Measurements from ENCODE around the gene CD2BP2.
A peak's percentile ranks its signal among the peaks of the same experiment; 100 is the strongest.

The CD2BP2 gene

DNA sequence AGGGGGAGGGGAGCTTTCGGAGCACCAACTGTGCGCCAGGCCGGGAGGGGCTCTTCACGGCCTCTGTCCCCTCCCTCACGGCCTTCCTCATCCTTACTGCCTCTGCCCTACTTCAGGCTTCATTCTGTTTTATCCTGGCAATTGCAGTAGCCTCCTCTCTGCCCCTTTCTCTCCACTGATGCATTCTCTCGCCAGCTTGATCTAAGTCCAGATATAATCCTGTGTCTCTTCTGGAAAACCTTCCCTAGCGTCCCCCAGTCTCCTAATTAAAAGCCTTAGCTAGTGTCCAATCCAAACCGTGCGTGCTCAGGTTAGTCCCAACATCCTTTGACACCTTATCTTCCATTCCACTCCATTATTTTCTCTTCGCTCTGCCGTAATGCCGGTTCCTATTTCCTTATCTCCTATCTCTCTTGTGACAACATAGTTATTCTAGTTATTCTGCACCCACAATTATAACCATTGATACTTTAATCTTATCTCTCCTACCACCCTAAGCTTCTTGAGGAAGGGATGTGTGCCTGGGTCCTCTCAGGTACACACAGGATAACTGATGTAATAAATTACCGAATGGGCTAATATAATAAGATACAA is 41.0 kb upstream of the CD2BP2 start:
- Histone ChIP-seq H3K27me3 (ENCODE audit: control insufficient read depth in 3 of 3, insufficient read depth in 3 of 3, low read depth in 1 of 3, low read length in 3 of 3) (no peaks in the 10 kb centered on the region), H3K27ac (replicated peaks; ENCODE audit: low read length) (peak overlapping the region; percentile 100), H3K9ac (ENCODE audit: low read depth, low read length, poor library complexity) (peak overlapping the region; percentile 96), H3K4ac (ENCODE audit: low read length) (peak overlapping the region; percentile 78), H3K4me2 (ENCODE audit: insufficient read depth, low read length, poor library complexity, severe bottlenecking) (peak overlapping the region; percentile 75), H4K8ac (ENCODE audit: low read depth, low read length) (no peak overlapping the region), H3K18ac (ENCODE audit: low read length) (peak overlapping the region; percentile 97), H3K79me1 (ENCODE audit: low read depth, low read length) (peaks cover 15% of the 10 kb centered on the region), H2BK120ac (ENCODE audit: low read depth, low read length) (peak overlapping the region; percentile 52), H4K91ac (ENCODE audit: low read depth, low read length, poor library complexity) (peak overlapping the region; percentile 75), H2BK5ac (ENCODE audit: low read length) (peak overlapping the region; percentile 43), H2AK5ac (ENCODE audit: low read depth, low read length) (peak overlapping the region; percentile 91), H2AFZ (ENCODE audit: low read length) (peak overlapping the region; percentile 54), H2BK12ac (ENCODE audit: low read length) (no peak overlapping the region), H3K14ac (ENCODE audit: low read length) (peak overlapping the region; percentile 98), H3K4me3 (ENCODE audit: low read length in 2 of 2) (peak overlapping the region; percentile 70 to 98), H3K23ac (ENCODE audit: low read depth, low read length, poor library complexity) (peak overlapping the region; percentile 88), H3K4me1 (ENCODE audit: control insufficient read depth in 2 of 2, insufficient read depth in 1 of 2, low read depth in 1 of 2, low read length in 2 of 2) (peaks cover 17 to 23% of the 10 kb centered on the region in 2 donors), H2BK15ac (ENCODE audit: low read length) (no peak overlapping the region), H3K9me3 (replicated peaks in 1 of 2; ENCODE audit: control insufficient read depth in 2 of 2, insufficient read depth in 1 of 2, low read depth in 1 of 2, low read length in 2 of 2) (no peaks in the 10 kb centered on the region), H3K36me3 (replicated peaks in 1 of 2; ENCODE audit: control insufficient read depth in 2 of 2, insufficient read depth in 2 of 2, low read length in 2 of 2) (peaks cover 18 to 37% of the 10 kb centered on the region in 2 donors)
- no peak for DNase-seq (ENCODE audit: low spot score)
- WGBS, 2 donors (ENCODE audit: extremely low coverage in 2 of 2, insufficient read length in 2 of 2, insufficient replicate concordance in 1 of 2): no CpG with 5 or more reads among the region's 13 CpGs

DNA sequence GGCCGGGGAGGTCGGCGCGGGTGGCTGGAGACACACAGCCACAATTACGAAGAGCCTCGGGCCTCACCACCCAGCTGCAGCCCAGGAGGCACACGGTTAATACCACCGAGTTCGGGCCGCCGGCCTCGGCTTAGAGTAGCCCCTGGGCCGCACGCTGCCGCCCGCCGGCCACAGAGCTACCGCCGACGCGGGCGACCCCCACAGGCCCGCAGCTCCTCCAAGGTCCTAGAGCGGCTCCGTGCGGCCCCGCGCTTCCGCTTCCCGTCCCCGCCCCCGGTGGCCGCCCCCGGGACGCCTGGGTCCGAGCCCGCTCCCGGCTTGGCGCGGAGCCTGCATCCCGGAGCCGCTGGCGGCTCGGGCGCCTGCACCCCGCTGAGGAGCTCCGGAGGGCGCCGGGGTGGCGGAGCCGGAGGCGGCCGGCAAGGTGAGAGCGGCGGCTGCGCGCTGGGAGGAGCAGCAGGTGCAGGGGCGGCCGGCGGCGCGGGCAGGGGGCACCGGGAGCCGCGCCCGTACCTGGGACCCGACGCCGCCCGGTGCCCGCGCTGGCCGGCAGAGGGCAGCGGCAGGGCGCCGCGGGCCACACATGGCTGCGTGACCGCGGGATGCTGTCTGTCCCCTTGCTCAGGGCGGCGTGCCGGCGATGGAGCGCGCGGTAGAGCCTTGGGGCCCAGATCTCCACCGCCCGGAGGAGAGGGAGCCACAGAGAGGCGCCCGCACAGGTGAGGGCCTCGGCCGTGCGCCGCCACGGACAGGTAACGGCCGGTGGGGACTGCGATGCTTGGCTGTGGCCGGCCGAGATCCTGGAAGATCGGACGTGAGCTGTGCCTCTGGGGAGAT is 40.3 kb upstream of the CD2BP2 start, which contains the start of gene ZNF48:
ZNF48 (plus strand) TSS at position 266 of the 837 bp plus-strand sequence; CDS start at position 641, 375 bp downstream.
- peaks cover 17 to 23% of the 10 kb centered on the region in 2 donors for H3K4me1 ChIP-seq (ENCODE audit: control insufficient read depth in 2 of 2, insufficient read depth in 1 of 2, low read depth in 1 of 2, low read length in 2 of 2)
- peak within 1 kb of the TSS; percentile 70 to 98 for H3K4me3 ChIP-seq (ENCODE audit: low read length in 2 of 2)

GRCh38 chr16:30394592-30395154 is 39.6 kb upstream of the CD2BP2 start:
- H3K9ac ChIP-seq (ENCODE audit: low read depth, low read length, poor library complexity): peak overlapping the region; percentile 65
- peaks cover 17 to 37% of the 10 kb centered on the region in 2 donors for H3K36me3 ChIP-seq (replicated peaks in 1 of 2; ENCODE audit: control insufficient read depth in 2 of 2, insufficient read depth in 2 of 2, low read length in 2 of 2)
- H3K18ac ChIP-seq (ENCODE audit: low read length): peak overlapping the region; percentile 93
- peak overlapping the region; percentile 100 for H3K27ac ChIP-seq (replicated peaks; ENCODE audit: low read length)
- peaks cover 15 to 21% of the 10 kb centered on the region in 2 donors for H3K4me1 ChIP-seq (ENCODE audit: control insufficient read depth in 2 of 2, insufficient read depth in 1 of 2, low read depth in 1 of 2, low read length in 2 of 2)
- H2BK12ac ChIP-seq (ENCODE audit: low read length): no peak overlapping the region
- DNase-seq (ENCODE audit: low spot score): peak; percentile 68
- no peak overlapping the region for H4K91ac ChIP-seq (ENCODE audit: low read depth, low read length, poor library complexity)
- H3K4me3 ChIP-seq (ENCODE audit: low read length in 2 of 2): peak overlapping the region; percentile 70 to 98
- peaks cover 15% of the 10 kb centered on the region for H3K79me1 ChIP-seq (ENCODE audit: low read depth, low read length)
- H4K8ac ChIP-seq (ENCODE audit: low read depth, low read length): no peak overlapping the region
- H2BK15ac ChIP-seq (ENCODE audit: low read length): peak overlapping the region; percentile 0
- peak overlapping the region; percentile 43 for H2BK5ac ChIP-seq (ENCODE audit: low read length)
- WGBS, 2 donors (ENCODE audit: extremely low coverage in 2 of 2, insufficient read length in 2 of 2, insufficient replicate concordance in 1 of 2): no CpG with 5 or more reads among the region's 31 CpGs
- peak overlapping the region; percentile 88 for H3K23ac ChIP-seq (ENCODE audit: low read depth, low read length, poor library complexity)
- no peak overlapping the region for H2BK120ac ChIP-seq (ENCODE audit: low read depth, low read length)
- H2AFZ ChIP-seq (ENCODE audit: low read length): peak overlapping the region; percentile 54
- H3K9me3 ChIP-seq (replicated peaks in 1 of 2; ENCODE audit: control insufficient read depth in 2 of 2, insufficient read depth in 1 of 2, low read depth in 1 of 2, low read length in 2 of 2): no peaks in the 10 kb centered on the region
- no peaks in the 10 kb centered on the region for H3K27me3 ChIP-seq (ENCODE audit: control insufficient read depth in 3 of 3, insufficient read depth in 3 of 3, low read depth in 1 of 3, low read length in 3 of 3)
- H3K4ac ChIP-seq (ENCODE audit: low read length): no peak overlapping the region
- peak overlapping the region; percentile 14 for H3K14ac ChIP-seq (ENCODE audit: low read length)
- H3K4me2 ChIP-seq (ENCODE audit: insufficient read depth, low read length, poor library complexity, severe bottlenecking): peak overlapping the region; percentile 91
- H2AK5ac ChIP-seq (ENCODE audit: low read depth, low read length): no peak overlapping the region

More for the DNA sequence above, 40.3 kb upstream of the CD2BP2 start, which contains the start of gene ZNF48:
- Histone ChIP-seq H4K91ac (ENCODE audit: low read depth, low read length, poor library complexity) (peak within 1 kb of the TSS; percentile 75), H2BK5ac (ENCODE audit: low read length) (peak within 1 kb of the TSS; percentile 43), H2BK120ac (ENCODE audit: low read depth, low read length) (peak within 1 kb of the TSS; percentile 52), H2BK15ac (ENCODE audit: low read length) (peak within 1 kb of the TSS; percentile 0), H3K14ac (ENCODE audit: low read length) (peak within 1 kb of the TSS; percentile 98), H3K9ac (ENCODE audit: low read depth, low read length, poor library complexity) (peak within 1 kb of the TSS; percentile 96), H2AFZ (ENCODE audit: low read length) (peak within 1 kb of the TSS; percentile 54), H3K79me1 (ENCODE audit: low read depth, low read length) (peaks cover 15% of the 10 kb centered on the region), H3K9me3 (replicated peaks in 1 of 2; ENCODE audit: control insufficient read depth in 2 of 2, insufficient read depth in 1 of 2, low read depth in 1 of 2, low read length in 2 of 2) (no peaks in the 10 kb centered on the region), H3K4ac (ENCODE audit: low read length) (peak within 1 kb of the TSS; percentile 78), H2BK12ac (ENCODE audit: low read length) (no peak within 1 kb of the TSS), H3K36me3 (replicated peaks in 1 of 2; ENCODE audit: control insufficient read depth in 2 of 2, insufficient read depth in 2 of 2, low read length in 2 of 2) (peaks cover 18 to 37% of the 10 kb centered on the region in 2 donors), H3K27ac (replicated peaks; ENCODE audit: low read length) (peak within 1 kb of the TSS; percentile 100), H3K23ac (ENCODE audit: low read depth, low read length, poor library complexity) (peak within 1 kb of the TSS; percentile 88), H3K4me2 (ENCODE audit: insufficient read depth, low read length, poor library complexity, severe bottlenecking) (peak within 1 kb of the TSS; percentile 91), H4K8ac (ENCODE audit: low read depth, low read length) (no peak within 1 kb of the TSS), H2AK5ac (ENCODE audit: low read depth, low read length) (peak within 1 kb of the TSS; percentile 91), H3K18ac (ENCODE audit: low read length) (peak within 1 kb of the TSS; percentile 97), H3K27me3 (ENCODE audit: control insufficient read depth in 3 of 3, insufficient read depth in 3 of 3, low read depth in 1 of 3, low read length in 3 of 3) (no peaks in the 10 kb centered on the region)
- no CpG with 5 or more reads among the region's 103 CpGs for WGBS, 2 donors (ENCODE audit: extremely low coverage in 2 of 2, insufficient read length in 2 of 2, insufficient replicate concordance in 1 of 2)
- DNase-seq (ENCODE audit: low spot score): peak; percentile 93

All from neuronal stem cell (in vitro differentiated cells).